Progenitor cell of endocrine pancreas (in vitro differentiated cells): ENCODE data around the gene TDRD10. TPM values are rescaled to one million over a fixed set of nuclear protein-coding genes. Genes with fewer than 3 reads are reported as not detected.

ENCODE experiments used
- DNase-seq: peaks from one replicate; pipeline ENCODE4 v3.0.0; 2021; ENCODE audit warnings: low spot score; ENCODE audit not compliant: unreplicated experiment
- H3K27ac Mint-ChIP-seq: 2 replicates; pipeline ENCODE4 v1.8.0; 2021; ENCODE audit warnings: mild to moderate bottlenecking, moderate library complexity, mixed read lengths
- H3K27me3 Mint-ChIP-seq: 2 replicates; pipeline ENCODE4 v1.8.0; 2021; ENCODE audit warnings: mixed read lengths
- H3K36me3 Mint-ChIP-seq: 2 replicates; pipeline ENCODE4 v1.8.0; 2022; ENCODE audit warnings: mixed read lengths; ENCODE audit not compliant: insufficient read depth
- H3K4me1 Mint-ChIP-seq: 2 replicates; pipeline ENCODE4 v1.8.0; 2021; ENCODE audit warnings: low read depth, mixed read lengths
- H3K4me3 Mint-ChIP-seq: 2 replicates; pipeline ENCODE4 v1.8.0; 2021; ENCODE audit warnings: low read depth, mild to moderate bottlenecking, moderate library complexity, mixed read lengths
- H3K9me3 Mint-ChIP-seq: 2 replicates; pipeline ENCODE4 v1.8.0; 2021; ENCODE audit warnings: low read depth, mixed read lengths
- total RNA-seq: library from RNA; stranded (reverse); gene quantifications from 2 replicates; pipeline ENCODE4 v1.2.1, GENCODE V29; 2021
- TF ChIP-seq, protein P1 (sequence below): fragments of 200-600 bp; sonication (generic); IDR thresholded peaks from one replicate; pipeline ENCODE4 v1.5.0; 2021; ENCODE audit warnings: antibody characterized with exemption, mild to moderate bottlenecking; ENCODE audit not compliant: unreplicated experiment

Gene TDRD10
- total RNA-seq, 1 donor from 2014 or later, result not detected

- no peak for DNase-seq
- Mint-ChIP-seq H3K4me3 (no peak overlapping the region), H3K27ac (no peak overlapping the region), H3K36me3 (no peaks in the 10 kb centered on the region), H3K9me3 (no peaks in the 10 kb centered on the region), H3K27me3 (peaks cover 30% of the 10 kb centered on the region), H3K4me1 (peaks cover 5% of the 10 kb centered on the region)
- TF ChIP-seq, protein P1, sequence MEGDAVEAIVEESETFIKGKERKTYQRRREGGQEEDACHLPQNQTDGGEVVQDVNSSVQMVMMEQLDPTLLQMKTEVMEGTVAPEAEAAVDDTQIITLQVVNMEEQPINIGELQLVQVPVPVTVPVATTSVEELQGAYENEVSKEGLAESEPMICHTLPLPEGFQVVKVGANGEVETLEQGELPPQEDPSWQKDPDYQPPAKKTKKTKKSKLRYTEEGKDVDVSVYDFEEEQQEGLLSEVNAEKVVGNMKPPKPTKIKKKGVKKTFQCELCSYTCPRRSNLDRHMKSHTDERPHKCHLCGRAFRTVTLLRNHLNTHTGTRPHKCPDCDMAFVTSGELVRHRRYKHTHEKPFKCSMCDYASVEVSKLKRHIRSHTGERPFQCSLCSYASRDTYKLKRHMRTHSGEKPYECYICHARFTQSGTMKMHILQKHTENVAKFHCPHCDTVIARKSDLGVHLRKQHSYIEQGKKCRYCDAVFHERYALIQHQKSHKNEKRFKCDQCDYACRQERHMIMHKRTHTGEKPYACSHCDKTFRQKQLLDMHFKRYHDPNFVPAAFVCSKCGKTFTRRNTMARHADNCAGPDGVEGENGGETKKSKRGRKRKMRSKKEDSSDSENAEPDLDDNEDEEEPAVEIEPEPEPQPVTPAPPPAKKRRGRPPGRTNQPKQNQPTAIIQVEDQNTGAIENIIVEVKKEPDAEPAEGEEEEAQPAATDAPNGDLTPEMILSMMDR, result no peak
These were observed 69.9 kb downstream of the TDRD10 start for GRCh38 chr1:154571964-154572288.

- Mint-ChIP-seq H3K27me3 (peaks cover 25% of the 10 kb centered on the region), H3K4me1 (peaks cover 3% of the 10 kb centered on the region), H3K36me3 (no peaks in the 10 kb centered on the region), H3K27ac (peak overlapping the region; percentile 57), H3K4me3 (no peak overlapping the region), H3K9me3 (no peaks in the 10 kb centered on the region)
- no peak for DNase-seq
- TF ChIP-seq, protein P1, result no peak
These were observed 70.6 kb downstream of the TDRD10 start for GRCh38 chr1:154572468-154573167.

- TF ChIP-seq, protein P1, result no peak
- DNase-seq, result no peak
- Mint-ChIP-seq H3K27me3 (peaks cover 21% of the 10 kb centered on the region), H3K4me3 (no peak overlapping the region), H3K4me1 (no peaks in the 10 kb centered on the region), H3K9me3 (no peaks in the 10 kb centered on the region), H3K27ac (peak overlapping the region; percentile 57), H3K36me3 (no peaks in the 10 kb centered on the region)
These were observed 71.1 kb downstream of the TDRD10 start for GRCh38 chr1:154573168-154573510.

DNA sequence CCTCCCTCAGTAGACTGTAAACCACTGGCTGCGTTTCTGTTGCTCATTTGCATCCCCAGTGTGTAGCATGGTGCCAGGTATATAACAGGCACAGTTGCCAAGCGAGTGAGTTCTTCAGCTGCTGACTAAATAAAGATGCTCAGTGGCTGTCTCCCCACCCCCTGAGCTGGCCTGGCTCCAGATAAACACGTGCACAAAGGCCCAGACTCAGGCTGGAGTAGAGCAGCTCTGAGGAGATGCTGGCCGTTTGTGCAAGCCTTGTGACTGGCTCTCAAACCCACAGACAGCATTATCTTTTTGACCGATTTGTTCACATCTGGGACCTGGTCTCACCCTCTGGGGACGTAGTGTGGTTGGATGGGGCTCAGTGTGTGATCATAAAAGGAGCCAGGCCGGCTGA is 72.7 kb downstream of the TDRD10 start:
- TF ChIP-seq, protein P1, result no peak
- H3K27ac Mint-ChIP-seq, result no peak overlapping the region
- peaks cover 4% of the 10 kb centered on the region for H3K36me3 Mint-ChIP-seq
- no peaks in the 10 kb centered on the region for H3K4me1 Mint-ChIP-seq
- H3K27me3 Mint-ChIP-seq, result peaks cover 11% of the 10 kb centered on the region
- H3K4me3 Mint-ChIP-seq, result no peak overlapping the region
- H3K9me3 Mint-ChIP-seq, result no peaks in the 10 kb centered on the region
- no peak for DNase-seq

- DNase-seq, result no peak
- no peak overlapping the region for H3K4me3 Mint-ChIP-seq
- H3K27ac Mint-ChIP-seq, result no peak overlapping the region
- H3K27me3 Mint-ChIP-seq, result peaks cover 7% of the 10 kb centered on the region
- peaks cover 5% of the 10 kb centered on the region for H3K36me3 Mint-ChIP-seq
- H3K4me1 Mint-ChIP-seq, result no peaks in the 10 kb centered on the region
- TF ChIP-seq, protein P1, result no peak
- H3K9me3 Mint-ChIP-seq, result no peaks in the 10 kb centered on the region
These were observed 73.3 kb downstream of the TDRD10 start for GRCh38 chr1:154575147-154575927.
